GM21529 (cell line): Measurements from ENCODE around the gene SLC25A52.
A peak's percentile ranks its signal among the peaks of the same experiment; 100 is the strongest.
"Not testable (repeated sequence)": the region's sequence is repeated elsewhere in the genome, so short reads cannot be mapped to it uniquely, and the experiment has no call there.

Source experiments
- ATAC-seq: cut with Tn5 transposase; IDR thresholded peaks from one replicate; pipeline ENCODE4 v1.9.1; 2021; ENCODE audit not compliant: unreplicated experiment

The SLC25A52 gene

GRCh38 chr18:31741097-31741735 lies 19.5 kb downstream of the SLC25A52 start:
- no peak for ATAC-seq

GRCh38 chr18:31740180-31740579 lies 20.5 kb downstream of the SLC25A52 start:
- ATAC-seq, result no peak

DNA sequence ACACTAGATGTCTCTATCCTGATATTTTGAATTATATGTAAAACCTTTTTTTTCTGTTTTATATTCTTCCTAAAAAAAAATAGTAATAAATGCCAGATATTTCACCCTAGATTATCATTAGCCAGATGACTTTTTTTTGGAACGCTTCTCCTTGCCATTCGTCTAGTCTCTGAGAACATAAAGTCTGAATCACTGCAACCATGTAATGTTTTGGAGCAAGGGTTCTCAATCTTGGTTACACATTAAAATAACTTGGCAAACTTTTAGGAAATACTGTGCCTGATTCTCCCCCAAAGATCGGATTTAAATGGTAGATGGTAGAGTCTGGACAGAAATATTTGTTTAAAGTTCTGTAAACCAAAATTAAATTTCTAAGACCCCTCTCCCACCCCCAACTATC lies 21.0 kb downstream of the SLC25A52 start:
- ATAC-seq, result no peak

DNA sequence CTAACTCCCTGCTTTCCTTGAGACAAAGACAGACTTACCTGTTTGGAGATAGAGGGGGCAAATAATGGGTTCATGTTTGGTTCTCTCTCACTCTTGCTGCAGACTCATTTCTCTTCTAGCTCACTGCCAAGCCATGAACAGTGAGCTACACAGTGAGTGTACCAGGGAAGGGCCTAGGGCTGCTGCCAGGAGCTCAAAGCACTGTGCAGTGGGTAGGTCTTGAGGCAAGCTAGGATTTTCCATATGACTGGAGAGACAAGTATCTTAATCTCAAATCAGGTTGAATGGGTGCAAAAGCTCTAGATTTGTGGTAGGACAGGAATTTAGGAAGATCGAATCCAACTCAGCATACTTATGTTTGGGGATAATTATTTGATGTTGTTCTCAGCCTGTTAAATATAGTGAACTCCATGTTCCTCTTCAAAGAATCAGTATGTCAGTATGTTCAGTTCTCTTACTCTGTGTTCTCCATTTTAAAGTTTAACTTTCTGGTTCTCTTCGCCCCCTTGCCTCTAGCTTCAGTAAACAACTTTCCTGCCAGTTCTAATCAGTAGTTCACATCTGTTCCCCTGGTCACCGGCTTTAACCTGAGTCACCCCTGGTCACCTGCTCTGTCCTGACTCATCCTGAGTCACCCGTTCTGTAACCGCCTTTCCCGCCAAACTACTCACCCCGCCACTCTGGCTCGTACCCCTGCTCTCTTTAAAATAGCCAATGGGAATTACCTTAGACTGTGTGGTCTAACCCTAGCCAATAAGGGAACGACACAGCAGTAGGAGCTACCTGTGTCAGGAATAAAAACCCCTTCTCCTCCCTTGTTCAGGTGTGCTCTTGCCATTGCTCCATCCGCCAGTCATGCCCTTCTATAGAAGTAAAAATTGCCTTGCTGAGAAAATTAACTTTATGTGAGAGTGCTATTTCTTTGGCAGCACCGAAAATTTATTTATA lies 21.9 kb downstream of the SLC25A52 start:
- no peak for ATAC-seq

DNA sequence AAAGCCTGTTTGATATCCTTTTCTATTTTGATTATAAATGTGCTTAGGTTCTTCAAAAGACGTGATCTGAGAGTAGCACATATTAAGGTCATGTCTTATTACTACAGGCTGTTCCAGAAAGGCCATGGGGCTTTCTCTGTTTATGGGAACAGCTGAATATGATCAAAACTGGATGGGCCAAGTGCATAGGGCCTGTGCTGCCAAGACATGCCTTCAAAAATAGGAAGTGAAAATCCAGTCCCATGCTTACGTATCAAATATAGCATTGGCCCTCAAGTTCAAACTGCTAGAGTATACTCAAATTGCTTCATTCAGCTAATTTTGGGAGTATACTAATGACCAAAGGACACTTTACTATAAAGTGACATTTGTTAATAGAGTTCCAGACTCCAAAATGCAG lies 24.1 kb downstream of the SLC25A52 start:
- peak; percentile 71 for ATAC-seq

- no peak for ATAC-seq
These were observed 29.1 kb downstream of the SLC25A52 start for GRCh38 chr18:31731628-31732027.

DNA sequence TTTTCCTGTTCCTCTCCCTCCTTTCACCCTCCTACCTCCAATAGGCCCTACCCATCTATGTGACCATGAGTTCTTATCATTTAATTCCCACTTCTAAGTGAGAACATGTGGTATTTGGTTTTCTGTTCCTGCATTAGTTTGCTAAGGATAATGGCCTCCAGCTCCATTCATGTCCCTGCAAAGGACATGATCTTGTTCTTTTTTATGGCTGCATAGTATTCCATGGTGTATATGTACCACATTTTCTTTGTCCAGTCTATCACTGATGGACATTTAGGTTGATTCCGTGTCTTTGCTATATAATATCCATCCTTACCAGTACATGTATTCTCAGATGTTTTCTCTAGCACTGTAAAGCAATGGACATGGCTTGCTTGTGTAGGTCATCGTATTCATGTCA lies 31.5 kb downstream of the SLC25A52 start:
- ATAC-seq, result not testable (repeated sequence)

GRCh38 chr18:31723990-31724711 lies 36.5 kb downstream of the SLC25A52 start:
- no peak for ATAC-seq

GRCh38 chr18:31723639-31723989 lies 37.1 kb downstream of the SLC25A52 start:
- ATAC-seq, result no peak

- peak; percentile 98 for ATAC-seq
These were observed 38.2 kb downstream of the SLC25A52 start for GRCh38 chr18:31722369-31722957.

DNA sequence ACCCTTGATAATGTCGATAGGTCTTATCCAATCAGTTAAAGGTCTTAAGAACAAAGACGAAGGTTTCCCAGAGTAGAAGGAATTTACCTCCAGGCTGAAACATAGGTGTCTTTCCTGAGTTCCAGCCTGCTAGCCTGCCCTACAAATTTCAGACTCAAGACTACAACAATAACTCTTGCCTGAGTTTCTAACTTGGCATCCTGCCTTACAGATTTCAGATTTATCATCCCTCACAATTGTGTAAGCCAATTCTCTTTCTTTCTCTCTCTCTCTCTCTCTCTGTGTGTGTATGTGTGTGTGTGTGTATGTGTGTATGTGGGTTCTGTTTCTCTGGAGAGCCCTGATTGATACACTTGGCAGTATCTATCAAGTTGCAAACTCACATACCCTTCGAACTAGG lies 39.1 kb downstream of the SLC25A52 start:
- ATAC-seq, result no peak

DNA sequence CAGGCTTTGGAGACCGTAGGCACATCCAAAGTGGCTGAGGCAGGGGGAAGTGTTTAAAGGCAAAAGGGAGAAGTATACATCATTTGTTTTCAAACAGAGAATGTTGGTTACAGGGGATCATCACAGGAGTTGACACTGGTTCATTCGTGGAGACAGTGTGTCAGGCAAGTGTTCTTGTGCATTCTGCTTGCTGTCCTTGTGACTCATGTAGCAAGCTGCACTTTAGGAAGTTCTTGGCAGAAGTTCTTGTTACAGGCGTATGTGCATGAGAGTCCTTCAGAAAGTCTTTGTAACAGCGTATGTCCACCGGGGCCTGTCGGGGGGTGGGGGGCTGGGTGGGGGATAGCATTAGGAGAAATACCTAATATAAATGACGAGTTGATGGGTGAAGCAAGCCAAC lies 39.8 kb downstream of the SLC25A52 start:
- ATAC-seq, result no peak

DNA sequence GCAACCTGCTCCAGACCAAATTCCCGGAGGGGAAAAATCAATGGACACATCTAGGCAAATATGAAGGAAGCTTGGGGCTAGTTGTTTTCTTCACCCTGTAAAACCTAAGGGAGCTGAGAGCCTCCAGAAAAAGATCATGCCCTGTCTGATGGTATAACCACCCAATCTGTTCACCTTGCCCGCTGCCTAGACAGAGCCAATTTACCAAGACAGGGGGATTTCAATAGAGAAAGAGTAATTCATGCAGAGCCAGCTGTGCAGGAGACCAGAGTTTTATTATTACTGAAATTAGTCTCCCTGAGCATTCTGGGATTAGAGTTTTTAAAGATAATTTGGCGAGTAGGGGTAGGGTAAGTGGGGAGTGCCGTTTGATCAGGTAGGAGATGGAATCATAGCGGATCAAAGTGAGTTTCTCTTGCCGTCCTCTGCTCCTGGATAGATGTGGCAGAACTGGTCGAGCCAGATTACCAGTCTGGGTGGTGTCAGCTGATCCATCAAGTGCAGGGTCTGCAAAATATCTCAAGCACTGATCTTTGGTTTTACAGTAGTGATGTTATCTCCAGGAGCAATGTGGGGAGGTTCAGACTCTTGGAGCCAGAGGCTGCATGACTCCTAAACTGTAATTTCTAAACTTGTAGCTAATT lies 41.2 kb downstream of the SLC25A52 start:
- no peak for ATAC-seq

DNA sequence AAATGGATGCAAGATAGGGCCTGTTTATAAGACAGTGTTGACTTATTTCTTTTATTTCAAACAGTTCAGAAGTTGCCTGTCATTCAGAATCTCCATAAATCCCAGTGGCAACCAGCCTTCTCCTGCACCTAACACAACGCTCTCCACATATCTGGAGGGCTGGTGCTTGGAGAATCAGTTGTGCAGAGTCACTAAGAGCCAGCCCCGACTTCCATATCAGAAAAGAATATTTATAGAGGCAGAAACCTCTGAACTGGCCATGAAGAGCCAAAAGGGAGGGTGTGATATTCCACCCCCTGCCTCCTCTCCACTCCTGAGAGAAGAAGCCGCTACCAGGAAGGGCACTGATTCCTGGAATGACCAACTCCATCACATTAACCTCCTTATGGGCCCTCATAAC lies 42.3 kb downstream of the SLC25A52 start:
- ATAC-seq, result no peak

GRCh38 chr18:31716362-31716761 lies 44.3 kb downstream of the SLC25A52 start:
- no peak for ATAC-seq

DNA sequence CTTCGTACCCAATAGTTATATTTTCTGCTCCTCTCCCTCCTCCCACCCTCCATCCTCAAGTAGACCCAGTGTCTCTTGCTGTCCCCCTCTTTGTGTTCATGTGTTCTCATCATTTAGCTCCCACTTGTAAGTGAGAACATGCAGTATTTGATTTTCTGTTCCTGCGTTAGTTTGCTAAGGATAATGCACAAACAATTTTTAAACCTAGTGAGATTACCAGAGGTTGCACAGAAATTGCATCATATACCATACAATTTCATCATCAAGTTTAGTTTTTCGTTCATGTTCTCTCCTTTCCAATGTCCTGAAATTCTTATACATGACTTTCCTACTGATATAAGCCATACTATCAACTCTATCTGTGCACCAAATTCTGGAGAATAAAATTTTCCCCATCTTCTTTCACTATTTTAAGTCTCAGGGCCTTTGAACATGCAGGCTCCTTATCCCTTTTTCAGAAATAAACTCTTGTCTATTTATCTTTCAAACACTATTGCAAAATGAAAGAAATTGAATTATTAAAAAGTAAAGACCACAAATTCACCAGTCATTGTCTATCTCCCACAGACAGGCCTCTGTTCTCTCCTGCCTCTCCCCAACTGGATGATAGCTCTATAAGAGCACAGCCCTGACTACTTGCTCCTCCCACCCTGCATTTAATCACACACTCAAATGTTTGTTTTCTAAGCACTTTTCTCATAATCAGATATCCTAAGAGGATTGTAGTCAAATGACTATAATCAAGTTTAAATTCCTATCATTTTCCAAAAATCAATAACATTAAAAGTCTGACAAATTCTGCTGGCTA lies 49.1 kb downstream of the SLC25A52 start:
- no peak for ATAC-seq

DNA sequence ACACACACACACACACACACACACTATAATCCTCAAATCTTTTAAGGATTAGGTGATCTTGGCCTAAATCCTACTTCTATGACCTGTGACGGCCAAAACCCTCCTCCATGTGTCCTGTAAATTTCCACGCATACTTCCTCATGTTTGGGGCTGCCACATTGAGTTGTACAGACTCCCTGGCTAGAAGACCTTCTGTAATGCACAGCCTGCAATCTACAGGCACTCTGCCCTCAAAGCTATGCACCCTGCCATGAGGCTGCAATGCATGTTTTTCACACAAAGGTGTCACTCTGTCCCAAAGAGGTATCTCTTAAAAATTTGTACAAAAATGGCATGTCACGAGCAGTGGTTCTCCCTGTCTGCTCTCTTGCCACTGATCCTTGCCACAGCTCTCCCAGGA lies 49.9 kb downstream of the SLC25A52 start:
- no peak for ATAC-seq
